Parathyroid adenoma (tissue), 2 donors: ENCODE results near the gene GNS.

Experiments used
- H2AFZ ChIP-seq: fragments of 300-600 bp; sonication (generic); one replicate; pipeline ENCODE4 v1.7.0; 2017; ENCODE audit warnings: antibody characterized with exemption, mild to moderate bottlenecking
- H3K27ac ChIP-seq: fragments of 300-600 bp; sonication (generic); one replicate; pipeline ENCODE4 v1.7.0; 2017
- H3K27me3 ChIP-seq: fragments of 300-600 bp; sonication (generic); one replicate; pipeline ENCODE4 v1.7.0; 2017; ENCODE audit warnings: low read length; ENCODE audit not compliant: control insufficient read depth, insufficient read depth
- H3K36me3 ChIP-seq: fragments of 300-600 bp; sonication (generic); one replicate; pipeline ENCODE4 v1.7.0; 2017; ENCODE audit warnings: low read length; ENCODE audit not compliant: control insufficient read depth, insufficient read depth
- H3K4me1 ChIP-seq: fragments of 300-600 bp; sonication (generic); one replicate; pipeline ENCODE4 v1.7.0; 2017; ENCODE audit warnings: control low read depth
- H3K4me2 ChIP-seq: fragments of 300-600 bp; sonication (generic); one replicate; pipeline ENCODE4 v1.7.0; 2017; ENCODE audit warnings: low read length
- H3K4me3 ChIP-seq: fragments of 300-600 bp; sonication (generic); one replicate; pipeline ENCODE4 v1.7.0; 2017; ENCODE audit warnings: low read depth, low read length
- H3K79me2 ChIP-seq: fragments of 300-600 bp; sonication (generic); one replicate; pipeline ENCODE4 v1.7.0; 2017; ENCODE audit warnings: control low read depth
- H3K9ac ChIP-seq: fragments of 300-600 bp; sonication (generic); one replicate; pipeline ENCODE4 v1.7.0; 2017; ENCODE audit warnings: mild to moderate bottlenecking
- H3K9me3 ChIP-seq: fragments of 300-600 bp; sonication (generic); one replicate; pipeline ENCODE4 v1.7.0; 2017; ENCODE audit warnings: low read length; ENCODE audit not compliant: control insufficient read depth
- CTCF ChIP-seq: fragments of 300-600 bp; sonication (generic); IDR thresholded peaks from one replicate; pipeline ENCODE4 v1.7.0; 2017; ENCODE audit warnings: antibody characterized with exemption, mild to moderate bottlenecking
- donor health status: primary hyperparathyroidism.

The GNS gene

GRCh38 chr12:64735442-64735841, 23.8 kb downstream of the GNS start:
- TF ChIP-seq CTCF, result no peak
- no peak overlapping the region for H3K27ac ChIP-seq
- no peak overlapping the region for H3K9ac ChIP-seq
- peaks cover 5% of the 10 kb centered on the region for H3K4me1 ChIP-seq
- H3K36me3 ChIP-seq, result no peaks in the 10 kb centered on the region
- no peak overlapping the region for H3K4me3 ChIP-seq
- H3K27me3 ChIP-seq, result no peaks in the 10 kb centered on the region
- no peaks in the 10 kb centered on the region for H3K9me3 ChIP-seq
- H3K4me2 ChIP-seq, result no peak overlapping the region
- no peak overlapping the region for H2AFZ ChIP-seq
- no peaks in the 10 kb centered on the region for H3K79me2 ChIP-seq

GRCh38 chr12:64733857-64734256, 25.3 kb downstream of the GNS start:
- H3K4me1 ChIP-seq, result peaks cover 6% of the 10 kb centered on the region
- no peak overlapping the region for H3K27ac ChIP-seq
- H3K27me3 ChIP-seq, result no peaks in the 10 kb centered on the region
- H3K4me2 ChIP-seq, result no peak overlapping the region
- no peaks in the 10 kb centered on the region for H3K79me2 ChIP-seq
- H3K4me3 ChIP-seq, result no peak overlapping the region
- no peak overlapping the region for H3K9ac ChIP-seq
- no peaks in the 10 kb centered on the region for H3K9me3 ChIP-seq
- no peak for TF ChIP-seq CTCF
- H3K36me3 ChIP-seq, result no peaks in the 10 kb centered on the region
- no peak overlapping the region for H2AFZ ChIP-seq

- Histone ChIP-seq H3K36me3 (no peaks in the 10 kb centered on the region), H3K4me2 (no peak overlapping the region), H3K4me3 (no peak overlapping the region), H3K27me3 (no peaks in the 10 kb centered on the region), H2AFZ (no peak overlapping the region), H3K79me2 (no peaks in the 10 kb centered on the region), H3K9ac (no peak overlapping the region), H3K4me1 (peaks cover 6% of the 10 kb centered on the region), H3K9me3 (no peaks in the 10 kb centered on the region), H3K27ac (no peak overlapping the region)
- TF ChIP-seq CTCF, result no peak
These were observed 27.5 kb downstream of the GNS start for GRCh38 chr12:64731683-64732082.

- peaks cover 6% of the 10 kb centered on the region for H3K4me1 ChIP-seq
- H3K4me2 ChIP-seq, result no peak overlapping the region
- H3K27ac ChIP-seq, result no peak overlapping the region
- no peaks in the 10 kb centered on the region for H3K9me3 ChIP-seq
- no peaks in the 10 kb centered on the region for H3K27me3 ChIP-seq
- H3K79me2 ChIP-seq, result no peaks in the 10 kb centered on the region
- no peak for TF ChIP-seq CTCF
- H3K9ac ChIP-seq, result no peak overlapping the region
- no peak overlapping the region for H3K4me3 ChIP-seq
- no peak overlapping the region for H2AFZ ChIP-seq
- no peaks in the 10 kb centered on the region for H3K36me3 ChIP-seq
These were observed 28.6 kb downstream of the GNS start for GRCh38 chr12:64730588-64730969.

- Histone ChIP-seq H3K27ac (no peak overlapping the region), H3K4me2 (no peak overlapping the region), H3K79me2 (no peaks in the 10 kb centered on the region), H3K4me3 (no peak overlapping the region), H2AFZ (no peak overlapping the region), H3K36me3 (no peaks in the 10 kb centered on the region), H3K9me3 (no peaks in the 10 kb centered on the region), H3K9ac (no peak overlapping the region), H3K4me1 (peaks cover 6% of the 10 kb centered on the region), H3K27me3 (no peaks in the 10 kb centered on the region)
- no peak for TF ChIP-seq CTCF
These were observed 29.2 kb downstream of the GNS start for GRCh38 chr12:64729909-64730587.
